Body of pancreas (tissue), 4 donors: ENCODE data around the gene CHAC1.

Source experiments
- POLR2A ChIP-seq, 3 donors: fragments of 450-650 bp; IDR thresholded peaks; one replicate each; pipeline ENCODE4 v1.6.1; 2016; ENCODE audit warnings: antibody characterized with exemption in 3 of 3, mild to moderate bottlenecking in 2 of 3
- TF ChIP-seq, protein P1 (sequence below), 7 experiments: fragments of 450-650 bp in 4 of 7; fragments of 200-600 bp in 3 of 7; sonication (generic) in 3 of 7; IDR thresholded peaks; one replicate each; pipeline ENCODE4 v1.5.1; 2016 to 2019; ENCODE audit warnings: antibody characterized with exemption in 7 of 7

DNA sequence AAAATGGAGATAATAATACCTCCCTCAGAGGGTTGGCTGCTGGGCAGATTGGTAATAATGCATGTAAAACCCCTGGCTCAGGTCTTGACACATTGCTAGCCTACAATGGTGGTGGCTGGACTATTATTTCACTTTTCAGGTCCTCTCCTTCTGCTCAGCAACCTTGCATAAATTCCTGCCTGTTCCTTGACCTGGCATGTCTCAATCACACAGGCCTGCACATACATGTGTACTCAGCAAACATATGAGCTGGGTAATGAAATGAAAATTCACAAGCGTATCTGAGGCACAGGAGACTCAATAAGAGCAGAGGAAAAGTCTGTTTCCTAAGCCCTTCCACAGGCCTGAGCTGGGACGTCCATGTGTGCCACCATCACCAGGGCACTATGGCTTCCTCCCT is 41.6 kb upstream of the CHAC1 start:
- TF ChIP-seq, protein P1, sequence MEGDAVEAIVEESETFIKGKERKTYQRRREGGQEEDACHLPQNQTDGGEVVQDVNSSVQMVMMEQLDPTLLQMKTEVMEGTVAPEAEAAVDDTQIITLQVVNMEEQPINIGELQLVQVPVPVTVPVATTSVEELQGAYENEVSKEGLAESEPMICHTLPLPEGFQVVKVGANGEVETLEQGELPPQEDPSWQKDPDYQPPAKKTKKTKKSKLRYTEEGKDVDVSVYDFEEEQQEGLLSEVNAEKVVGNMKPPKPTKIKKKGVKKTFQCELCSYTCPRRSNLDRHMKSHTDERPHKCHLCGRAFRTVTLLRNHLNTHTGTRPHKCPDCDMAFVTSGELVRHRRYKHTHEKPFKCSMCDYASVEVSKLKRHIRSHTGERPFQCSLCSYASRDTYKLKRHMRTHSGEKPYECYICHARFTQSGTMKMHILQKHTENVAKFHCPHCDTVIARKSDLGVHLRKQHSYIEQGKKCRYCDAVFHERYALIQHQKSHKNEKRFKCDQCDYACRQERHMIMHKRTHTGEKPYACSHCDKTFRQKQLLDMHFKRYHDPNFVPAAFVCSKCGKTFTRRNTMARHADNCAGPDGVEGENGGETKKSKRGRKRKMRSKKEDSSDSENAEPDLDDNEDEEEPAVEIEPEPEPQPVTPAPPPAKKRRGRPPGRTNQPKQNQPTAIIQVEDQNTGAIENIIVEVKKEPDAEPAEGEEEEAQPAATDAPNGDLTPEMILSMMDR (IDR thresholded peaks at IDR 0.05) = no peak
- TF ChIP-seq POLR2A (IDR thresholded peaks at IDR 0.05) = no peak
